GM18873 (cell line): ENCODE results near the gene CCDC33.

ENCODE experiments used
- ATAC-seq: cut with Tn5 transposase; IDR thresholded peaks from one replicate; pipeline ENCODE4 v1.9.1; 2021; ENCODE audit warnings: mild to moderate bottlenecking, moderate library complexity, moderate number of reproducible peaks; ENCODE audit not compliant: unreplicated experiment, low FRiP score

The CCDC33 gene

DNA sequence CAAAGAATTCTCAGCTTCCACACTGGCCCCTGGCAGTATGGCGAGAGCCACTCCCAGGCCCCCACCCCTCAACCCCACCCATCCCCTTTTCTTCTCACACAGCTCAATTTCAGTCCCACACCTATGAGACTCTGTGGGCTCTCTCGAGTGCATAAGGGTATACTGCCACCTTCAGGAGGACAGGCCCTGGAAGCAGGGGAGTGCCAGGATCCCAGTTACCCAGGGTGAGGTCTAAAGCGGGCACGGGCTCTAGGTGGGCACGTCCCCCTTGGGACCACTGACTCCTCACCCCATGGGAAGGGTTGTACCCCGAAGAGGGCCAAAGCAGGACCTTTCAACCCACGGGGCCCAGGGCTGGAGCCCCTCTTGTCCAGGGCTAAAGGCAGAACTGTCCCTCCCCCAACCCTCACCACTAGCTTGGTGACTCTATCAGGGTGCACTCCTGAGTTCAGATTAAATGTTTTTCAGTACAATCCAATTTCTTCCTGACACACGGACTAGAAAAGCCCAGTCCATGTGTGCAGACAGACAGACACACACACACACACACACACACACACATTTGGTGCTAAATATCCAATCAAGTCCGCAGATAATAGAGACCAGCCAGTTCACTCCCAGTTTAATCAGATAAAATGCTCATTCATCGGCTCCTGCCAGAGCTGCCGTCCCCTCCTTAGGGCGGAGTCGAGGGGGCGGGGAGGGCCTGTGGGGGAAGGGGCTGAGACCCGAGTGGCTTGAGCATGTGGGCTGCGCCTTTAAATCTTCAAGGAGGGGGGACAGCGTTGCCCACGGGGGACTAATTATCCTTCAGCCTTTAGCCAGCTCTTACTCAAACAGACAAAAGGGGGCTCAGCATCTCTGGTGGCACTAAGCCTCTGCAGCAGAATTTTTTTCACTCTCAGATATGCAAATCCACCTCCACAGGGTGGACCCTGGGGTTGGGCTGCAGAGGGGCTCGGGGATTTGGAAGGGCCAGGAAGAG, 72.0 kb downstream of the CCDC33 start:
- no peak for ATAC-seq

DNA sequence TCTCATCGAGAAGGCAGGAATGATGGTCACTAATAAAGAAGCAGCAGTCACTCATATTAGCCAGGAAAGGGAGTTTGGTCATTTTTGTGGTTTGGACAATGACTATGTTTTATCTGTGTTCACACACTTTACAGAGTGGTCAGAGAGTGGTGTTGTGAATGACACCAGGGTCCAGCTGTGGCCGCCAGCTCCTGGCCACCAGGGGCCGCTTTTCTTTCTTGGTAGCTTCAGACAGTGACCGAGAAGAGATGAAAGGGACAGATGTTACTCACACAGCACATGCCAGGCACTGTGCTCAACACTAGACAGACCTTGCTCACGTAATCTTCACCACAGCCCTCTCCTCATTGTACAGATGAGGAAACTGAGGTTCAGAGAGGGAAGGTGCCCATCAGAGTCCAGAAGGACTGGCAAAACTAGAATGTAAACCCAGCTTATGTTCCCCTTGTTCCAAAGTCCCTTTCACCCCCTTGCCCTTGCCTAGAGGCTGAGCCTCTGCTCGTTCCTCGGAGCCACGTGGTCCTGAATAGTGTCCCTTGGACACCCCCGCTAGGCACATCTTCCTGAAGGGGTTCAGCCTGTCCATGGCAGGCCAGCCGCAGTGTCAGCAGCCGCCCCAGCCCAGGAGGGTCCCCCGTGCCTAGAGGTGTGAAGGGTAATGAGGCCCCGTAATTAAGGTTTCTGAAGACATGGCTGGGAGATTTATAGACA, 75.8 kb downstream of the CCDC33 start:
- no peak for ATAC-seq

DNA sequence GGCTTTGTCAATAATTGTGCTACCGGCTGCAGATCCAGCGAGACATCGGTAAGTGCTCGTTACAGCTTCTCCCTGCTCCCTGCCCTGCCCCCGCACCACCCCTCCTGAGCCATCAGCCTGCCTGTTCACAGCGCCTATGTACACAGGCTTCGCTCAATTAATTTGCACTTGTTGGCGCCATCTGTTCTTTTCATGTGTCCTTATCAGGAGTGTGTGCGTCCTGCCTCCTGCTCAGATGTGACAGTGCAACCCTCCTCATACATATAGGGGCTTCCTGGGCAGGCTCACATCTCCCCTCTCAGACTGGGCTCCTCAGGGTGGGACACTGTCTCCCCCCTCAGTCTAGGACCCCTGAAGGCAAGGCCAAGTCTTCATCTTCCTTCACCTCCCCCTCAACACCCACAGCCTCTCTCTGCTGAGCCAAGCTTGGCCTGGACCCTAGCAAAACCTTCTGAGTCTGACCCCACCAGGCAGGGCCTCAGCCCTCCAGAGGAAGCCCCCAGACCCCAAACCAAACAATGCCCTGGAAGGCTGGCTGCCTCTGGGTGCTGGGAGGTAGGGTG, 76.4 kb downstream of the CCDC33 start:
- no peak for ATAC-seq

DNA sequence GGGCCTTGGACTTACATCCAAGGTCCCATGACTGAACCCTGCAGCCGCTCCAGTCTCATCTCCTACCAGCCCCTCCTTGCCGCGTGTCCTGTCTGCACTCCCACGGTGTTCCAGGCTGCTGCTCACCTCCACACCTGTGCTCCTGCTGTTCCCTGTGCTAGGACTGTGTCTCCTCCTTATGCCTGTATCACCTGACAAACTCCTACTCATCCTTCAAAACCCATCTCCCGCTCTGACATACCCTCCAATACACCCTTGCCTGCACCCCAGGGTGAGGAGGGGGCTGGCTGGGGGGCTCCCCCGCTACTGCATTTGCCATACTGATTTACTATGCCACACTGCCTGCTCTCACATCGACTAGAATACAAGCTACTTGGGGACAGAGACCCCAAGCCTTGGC, 77.8 kb downstream of the CCDC33 start:
- no peak for ATAC-seq

DNA sequence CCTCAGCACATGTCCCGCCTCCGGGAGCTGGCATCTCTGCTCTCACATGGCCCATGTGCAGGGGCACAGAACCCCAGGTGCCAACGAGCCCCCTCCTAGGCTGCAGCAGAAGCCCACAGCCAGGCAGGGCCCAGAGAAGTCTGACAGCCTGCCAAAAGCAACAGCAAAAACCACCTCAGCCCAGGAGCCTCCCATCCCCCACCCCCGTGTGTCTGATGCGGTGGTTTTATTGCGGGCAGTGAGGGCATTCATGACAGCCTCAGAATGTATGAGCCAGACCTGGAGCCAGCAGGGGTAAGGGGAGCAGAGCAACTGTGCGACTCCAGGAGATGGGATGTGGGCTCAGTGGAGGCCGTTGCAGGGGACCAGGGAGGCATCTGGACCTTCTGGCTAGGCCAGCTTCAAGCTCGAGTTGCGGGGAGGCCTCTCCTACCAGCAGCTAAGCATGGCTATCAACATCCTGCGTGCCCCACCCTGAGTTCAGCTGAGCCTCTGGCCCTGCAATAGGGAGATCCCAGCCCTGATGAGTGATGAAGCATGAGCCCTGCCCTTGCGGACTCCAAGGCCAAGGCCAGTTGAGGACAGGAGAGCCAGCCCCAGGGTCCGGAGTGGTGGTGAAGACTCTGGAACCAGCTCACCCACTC, 78.8 kb downstream of the CCDC33 start:
- no peak for ATAC-seq

DNA sequence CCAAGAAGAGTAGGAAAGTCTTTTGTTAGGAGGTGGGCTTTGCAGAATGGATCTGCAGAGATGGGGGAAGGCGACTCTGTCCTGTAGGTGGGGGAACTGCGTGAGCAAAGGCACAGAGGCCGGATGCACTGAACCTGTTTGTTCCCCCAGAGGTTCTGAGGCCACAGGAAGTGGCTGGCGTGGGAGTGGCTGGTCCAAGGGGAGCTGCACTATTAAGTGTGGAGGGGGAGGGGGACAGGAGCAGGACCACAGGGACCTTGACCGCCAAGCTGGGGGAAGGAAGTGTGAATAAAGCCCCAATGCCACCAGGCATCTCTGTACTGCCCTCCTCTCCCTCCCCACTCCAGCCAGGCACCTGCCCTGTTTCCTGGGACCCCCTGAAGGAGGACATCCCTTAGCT, 79.5 kb downstream of the CCDC33 start:
- no peak for ATAC-seq

DNA sequence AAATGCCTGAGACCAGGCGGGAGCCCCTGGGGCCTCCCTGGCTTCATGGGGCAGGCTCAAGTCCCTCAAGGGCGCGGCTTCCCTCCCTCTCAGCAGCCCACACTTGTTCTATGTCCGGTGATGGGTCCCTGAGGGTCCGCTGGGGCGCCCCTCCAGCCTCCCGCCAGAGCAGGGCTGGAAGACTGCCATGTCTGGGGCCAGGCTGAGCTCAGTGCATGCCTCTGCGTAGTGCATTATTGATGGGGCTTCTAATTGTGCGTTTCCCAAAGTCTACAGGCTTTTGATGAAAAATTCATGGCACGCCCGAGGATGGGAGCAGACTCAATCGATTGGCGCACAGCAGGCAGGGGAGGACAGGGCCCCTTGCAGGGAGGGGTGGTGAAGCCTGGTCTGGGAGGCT, 80.0 kb downstream of the CCDC33 start:
- no peak for ATAC-seq

DNA sequence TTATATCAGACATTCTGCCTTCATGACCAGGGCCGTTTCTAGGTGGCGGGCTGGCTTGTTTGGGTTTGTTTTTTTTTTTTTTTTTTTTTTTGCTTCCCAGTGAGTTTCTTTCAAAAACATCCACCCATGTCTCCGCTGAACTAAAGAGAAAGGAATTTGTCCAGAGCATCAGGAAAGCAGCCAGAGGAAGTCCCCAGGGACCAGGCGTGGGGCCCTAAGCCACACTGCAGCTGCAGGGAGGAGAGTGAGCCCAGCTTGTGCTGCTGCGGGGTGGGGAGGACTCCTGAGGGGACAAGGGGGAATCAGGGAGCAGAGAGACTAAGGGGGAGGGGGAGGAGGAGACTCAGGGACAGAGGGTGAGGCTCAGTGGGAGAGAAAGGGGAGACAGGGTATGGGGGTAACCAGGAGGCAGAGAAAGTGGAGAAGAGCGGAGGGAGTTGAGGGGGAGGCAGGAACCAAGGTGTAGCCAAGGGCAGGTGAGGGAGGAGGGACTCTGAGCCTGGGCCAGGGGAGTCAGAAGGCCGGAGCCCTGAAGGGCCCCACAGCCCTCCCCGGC, 81.8 kb downstream of the CCDC33 start:
- ATAC-seq = no peak

DNA sequence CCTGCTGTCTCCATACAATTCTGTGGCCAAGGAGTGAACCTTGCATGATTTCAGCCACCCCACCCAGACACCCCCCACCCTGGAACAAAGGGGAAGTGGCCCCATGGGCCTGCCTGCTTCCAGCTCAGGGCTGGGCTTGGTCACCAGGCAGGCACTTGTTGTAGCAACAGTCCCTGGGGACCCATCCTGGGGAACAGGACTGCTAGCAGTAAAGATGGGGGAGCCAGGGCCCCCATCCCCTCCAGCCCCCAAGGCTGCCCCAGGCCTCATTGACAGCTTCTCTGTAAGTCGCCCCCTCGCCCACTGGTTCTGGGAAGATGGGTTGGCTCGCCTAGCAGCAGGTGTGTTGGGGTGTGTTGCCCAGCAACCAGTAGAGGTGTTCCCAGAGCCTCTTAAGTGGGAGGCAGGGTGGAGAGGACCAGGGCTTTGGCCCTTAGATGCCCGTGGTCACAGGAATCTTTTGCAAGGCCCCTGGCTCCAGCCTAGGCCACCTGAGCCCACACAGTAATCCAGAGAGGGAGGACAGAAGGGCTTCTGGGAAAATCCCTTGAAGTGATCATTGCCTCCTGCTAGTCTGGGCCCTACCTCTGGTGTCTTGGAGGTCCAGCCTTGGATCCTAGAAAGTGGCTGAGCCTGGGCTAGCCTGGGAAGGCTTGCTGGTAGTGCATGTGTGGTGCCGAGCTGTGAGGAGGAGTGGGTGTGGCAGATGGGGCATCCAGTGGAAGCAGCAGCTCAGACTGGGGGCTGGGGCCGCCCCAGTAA, 82.4 kb downstream of the CCDC33 start:
- no peak for ATAC-seq

DNA sequence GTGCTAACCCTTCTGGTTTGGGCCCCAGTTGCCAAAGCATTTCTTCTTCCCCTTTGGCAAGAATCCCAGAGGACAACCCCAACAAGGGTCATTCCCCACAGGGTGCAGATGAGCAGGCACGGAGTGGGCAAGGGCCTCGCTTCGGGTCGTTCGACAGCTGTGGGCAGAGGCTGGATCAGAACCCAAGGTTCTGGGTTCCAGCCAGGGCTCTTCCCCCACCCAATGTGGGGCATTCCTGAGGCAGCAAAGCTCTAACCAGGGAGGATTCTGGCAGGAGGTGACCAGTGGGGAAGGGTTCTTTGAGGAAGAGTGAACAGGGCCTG, 83.0 kb downstream of the CCDC33 start:
- ATAC-seq = no peak

DNA sequence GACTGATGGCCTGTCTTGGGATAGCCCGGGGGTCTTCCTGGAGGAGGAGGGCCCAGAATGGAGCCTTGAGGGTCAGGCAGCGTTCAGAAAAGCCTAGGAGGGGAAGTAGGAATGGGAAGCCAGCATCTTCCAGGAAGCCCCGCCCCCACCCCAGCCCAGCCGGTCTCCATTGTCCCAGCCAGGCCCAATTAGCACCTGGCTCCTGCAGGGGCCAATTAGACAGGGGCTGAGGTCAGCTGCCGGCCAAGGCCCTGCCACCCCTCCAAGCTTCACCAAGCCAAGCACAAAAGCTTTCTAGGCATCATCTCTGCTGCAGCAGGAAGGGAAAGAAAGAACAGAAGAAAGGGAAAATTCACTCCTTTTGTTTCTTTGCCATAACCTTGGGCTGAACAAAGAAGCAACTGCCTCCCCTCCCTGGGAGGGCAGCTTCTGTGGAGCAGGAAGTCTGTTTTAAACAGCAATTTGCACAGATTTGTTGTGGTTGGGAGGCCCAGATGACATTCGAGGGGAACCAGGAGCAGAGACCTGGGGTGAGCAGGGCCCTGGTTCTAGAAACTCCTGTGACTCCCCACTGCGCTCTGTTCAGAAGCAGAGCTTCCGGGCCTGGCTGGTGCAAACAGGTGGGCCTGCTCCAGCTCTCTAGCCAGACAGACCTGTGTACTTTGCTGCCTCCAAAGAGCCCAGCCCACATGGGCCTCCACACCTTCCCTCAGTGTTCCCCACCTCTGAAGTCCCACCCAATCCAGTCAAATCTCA, 83.6 kb downstream of the CCDC33 start:
- no peak for ATAC-seq

DNA sequence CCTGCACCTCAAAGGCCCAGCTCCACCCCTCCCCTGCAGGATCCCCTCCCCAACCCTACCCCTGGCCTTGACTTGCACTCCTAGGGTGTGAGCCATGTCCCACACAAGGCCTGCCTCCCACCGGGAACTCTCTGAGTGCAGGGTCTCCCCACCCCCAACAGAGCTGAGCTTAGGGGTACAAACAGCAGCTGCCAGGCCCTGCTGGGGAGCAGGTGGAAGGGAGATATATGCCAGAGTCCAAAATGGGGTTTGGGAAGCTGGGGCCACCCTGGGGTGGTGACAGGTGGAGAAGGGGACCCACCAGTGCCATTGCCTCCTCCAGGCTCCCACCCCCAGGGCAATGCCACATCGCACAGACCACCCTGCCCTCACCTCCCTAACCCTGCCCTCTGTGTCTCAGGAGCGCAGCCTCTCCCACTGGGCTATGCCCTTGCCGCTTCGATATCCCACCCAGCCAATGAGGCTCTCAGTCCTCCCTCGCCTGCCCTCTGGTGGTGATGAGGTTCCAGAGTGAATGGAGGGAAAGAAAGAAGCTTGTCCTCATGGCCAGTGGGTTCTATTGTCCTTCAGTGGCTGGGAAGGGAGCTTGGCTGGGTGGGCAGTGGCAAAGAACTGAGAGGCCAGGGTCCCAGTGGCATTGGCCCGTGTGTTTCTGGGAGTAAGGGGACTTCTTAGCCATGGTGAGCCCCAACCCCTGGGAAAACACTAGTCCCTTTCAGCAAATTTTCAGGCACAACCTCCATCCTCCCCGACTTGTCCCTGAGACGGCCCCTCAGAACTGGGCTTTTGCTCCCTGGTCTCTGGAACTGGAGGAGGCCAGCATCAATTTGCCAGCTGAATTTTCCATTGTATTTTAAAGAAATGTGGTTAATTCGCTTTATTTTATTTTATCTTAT, 84.5 kb downstream of the CCDC33 start:
- ATAC-seq = no peak

DNA sequence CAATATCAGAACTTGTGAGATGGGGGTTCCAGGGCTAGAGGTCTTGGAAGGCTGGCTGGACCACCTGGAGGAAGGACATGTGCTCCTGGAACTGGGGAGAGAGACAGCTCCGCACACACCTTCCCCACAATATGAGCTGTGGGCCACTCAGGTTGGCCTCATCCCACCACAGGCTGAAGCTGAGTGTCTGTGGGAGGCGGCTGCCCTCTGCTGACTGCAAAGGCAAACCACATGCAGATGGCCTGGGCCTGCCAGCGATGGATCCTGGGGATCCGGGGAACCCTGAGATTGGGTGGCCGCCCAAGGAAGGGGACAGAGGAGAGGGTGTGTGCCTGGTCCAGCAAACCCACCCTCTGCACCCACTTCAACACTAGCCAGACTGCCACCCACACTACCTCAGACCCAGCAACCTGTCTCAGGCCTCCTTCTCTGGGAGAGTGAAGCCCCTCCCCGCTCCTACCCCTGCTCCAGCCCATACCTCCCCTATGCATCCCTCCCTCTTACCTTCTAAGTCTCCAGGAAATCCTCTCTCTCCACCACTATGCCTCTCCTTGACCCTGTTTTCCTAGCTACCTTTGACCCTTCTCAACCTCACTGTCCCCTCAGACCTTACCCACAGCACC, 86.5 kb downstream of the CCDC33 start:
- ATAC-seq = no peak

DNA sequence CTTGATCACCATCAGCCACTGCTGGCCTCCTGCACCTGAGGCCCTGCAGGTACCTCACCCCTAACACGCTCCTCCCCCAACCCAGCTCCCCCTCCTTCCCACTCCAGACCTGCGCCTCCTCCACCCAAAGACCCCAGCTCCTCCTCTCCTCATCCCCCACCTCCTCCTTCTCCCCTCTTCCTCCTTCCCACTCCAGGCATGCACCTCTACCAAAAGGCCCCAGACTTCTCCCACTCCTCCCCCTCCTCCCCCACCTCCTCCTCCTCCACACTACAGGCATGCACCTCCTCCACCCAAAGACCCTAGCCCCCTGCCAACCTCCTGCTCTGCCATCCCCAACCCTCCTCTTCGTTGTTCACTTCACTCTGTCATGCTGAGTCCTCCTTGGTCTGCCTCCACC, 88.6 kb downstream of the CCDC33 start:
- no peak for ATAC-seq

DNA sequence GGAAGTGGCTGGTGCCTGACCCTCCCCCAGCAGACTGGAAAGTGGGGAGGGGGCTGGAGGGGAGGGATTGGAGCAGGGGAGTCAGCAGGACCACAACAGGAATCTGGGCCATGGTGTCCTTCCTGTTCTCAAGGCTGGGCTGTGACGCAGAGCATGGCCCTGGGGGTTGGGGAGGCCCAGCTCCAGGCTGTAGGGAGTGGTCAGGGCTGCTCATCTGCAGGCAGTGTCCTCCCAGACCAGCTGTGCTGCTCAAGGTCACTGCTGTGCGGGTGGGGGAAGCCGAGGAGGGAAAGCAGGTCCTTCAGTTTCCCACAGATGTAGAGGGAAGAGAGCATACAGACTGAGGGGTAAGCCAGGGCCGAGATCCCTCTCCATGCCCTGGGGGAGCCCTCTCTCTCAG, 90.6 kb downstream of the CCDC33 start:
- no peak for ATAC-seq

DNA sequence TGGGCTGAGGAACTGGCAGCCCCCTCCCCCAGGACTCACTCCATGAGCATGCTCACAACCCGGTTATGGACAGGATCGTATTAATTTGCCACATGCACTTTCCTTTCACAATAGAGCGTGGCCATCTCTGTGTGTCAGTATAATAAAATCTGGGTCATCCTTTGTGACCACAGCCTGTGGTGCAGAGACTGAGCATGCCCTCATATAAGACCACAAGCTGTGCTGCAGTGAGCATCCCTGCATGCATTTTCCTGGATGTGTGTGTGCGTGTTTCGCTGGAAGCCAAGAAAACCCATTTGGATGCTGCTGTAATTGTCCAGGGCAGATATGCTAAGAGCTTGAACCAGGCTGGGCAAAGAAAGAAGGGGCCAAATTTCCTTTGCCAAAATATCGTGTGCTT, 91.6 kb downstream of the CCDC33 start:
- no peak for ATAC-seq

DNA sequence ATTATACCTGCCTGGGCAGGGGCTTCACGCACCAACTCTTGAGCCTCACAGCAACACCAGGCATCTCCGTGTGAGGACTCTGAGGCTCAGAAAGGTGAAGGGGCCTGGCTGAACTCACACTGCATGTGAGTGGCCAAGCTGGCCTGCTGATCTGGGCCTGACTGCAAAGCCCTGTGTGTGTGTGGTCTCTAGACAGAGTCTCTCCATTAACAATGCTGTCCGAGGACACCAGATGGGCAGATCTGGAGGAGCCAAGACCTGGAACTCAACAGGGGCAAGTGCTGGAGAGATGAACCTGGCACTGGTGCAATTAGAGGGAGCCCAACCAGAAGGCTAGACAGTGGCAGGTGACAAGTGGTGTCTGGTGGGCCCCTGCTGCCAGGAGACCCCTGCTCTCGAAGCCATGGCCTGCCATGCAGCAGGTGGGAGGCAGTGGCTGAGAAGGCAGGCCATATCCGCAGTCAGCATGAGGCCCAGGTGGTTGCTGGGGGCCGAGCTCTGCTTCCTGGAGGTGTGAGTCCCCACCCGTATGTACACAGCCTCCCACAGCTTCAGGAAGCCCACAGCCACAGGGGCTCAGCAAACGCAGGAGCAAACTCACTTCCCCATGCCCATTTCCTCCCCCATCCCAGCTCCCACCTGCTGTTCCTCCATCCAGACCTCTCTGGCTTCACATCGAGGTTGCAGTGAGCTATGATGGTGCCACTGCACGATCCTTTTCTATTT, 92.4 kb downstream of the CCDC33 start:
- ATAC-seq = no peak
